ENCODE data around the gene PSKH1. TPM values are rescaled to one million over a fixed set of nuclear protein-coding genes. Genes with fewer than 3 reads are reported as not detected.

PSKH1 gene
- total RNA-seq, 1 donor from 2014 or later, result 19.5 TPM

DNA sequence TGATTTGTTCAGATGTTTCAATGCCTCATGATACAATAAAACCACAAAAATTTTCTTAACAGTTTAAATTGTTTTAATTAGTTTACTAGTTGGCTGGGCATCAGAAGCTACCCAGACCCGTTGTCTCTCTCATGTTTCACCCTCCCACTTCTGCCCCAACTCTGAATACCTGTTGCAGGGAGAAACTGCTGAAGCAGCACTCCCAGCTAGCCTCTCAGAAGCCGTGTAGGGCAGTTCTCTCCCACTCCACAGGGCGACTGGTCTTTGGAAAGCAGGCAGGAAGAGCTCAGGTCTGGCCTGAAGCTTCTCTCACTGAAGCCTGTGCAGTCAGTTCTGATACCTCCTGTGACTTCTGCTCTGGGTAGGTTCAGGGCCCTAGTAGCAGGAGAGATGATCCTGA, 21.8 kb upstream of the PSKH1 start:
- intact Hi-C loops (cut with micrococcal nuclease), result no loop called here
- H3K27ac ChIP-seq (replicated peaks), result no peak overlapping the region
- H3K36me3 ChIP-seq, result peaks cover 61% of the 10 kb centered on the region
- peaks cover 39% of the 10 kb centered on the region for H3K4me1 ChIP-seq
- no peak for DNase-seq
- no peak overlapping the region for H3K4me3 ChIP-seq
- TF ChIP-seq, protein P1, sequence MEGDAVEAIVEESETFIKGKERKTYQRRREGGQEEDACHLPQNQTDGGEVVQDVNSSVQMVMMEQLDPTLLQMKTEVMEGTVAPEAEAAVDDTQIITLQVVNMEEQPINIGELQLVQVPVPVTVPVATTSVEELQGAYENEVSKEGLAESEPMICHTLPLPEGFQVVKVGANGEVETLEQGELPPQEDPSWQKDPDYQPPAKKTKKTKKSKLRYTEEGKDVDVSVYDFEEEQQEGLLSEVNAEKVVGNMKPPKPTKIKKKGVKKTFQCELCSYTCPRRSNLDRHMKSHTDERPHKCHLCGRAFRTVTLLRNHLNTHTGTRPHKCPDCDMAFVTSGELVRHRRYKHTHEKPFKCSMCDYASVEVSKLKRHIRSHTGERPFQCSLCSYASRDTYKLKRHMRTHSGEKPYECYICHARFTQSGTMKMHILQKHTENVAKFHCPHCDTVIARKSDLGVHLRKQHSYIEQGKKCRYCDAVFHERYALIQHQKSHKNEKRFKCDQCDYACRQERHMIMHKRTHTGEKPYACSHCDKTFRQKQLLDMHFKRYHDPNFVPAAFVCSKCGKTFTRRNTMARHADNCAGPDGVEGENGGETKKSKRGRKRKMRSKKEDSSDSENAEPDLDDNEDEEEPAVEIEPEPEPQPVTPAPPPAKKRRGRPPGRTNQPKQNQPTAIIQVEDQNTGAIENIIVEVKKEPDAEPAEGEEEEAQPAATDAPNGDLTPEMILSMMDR (IDR thresholded peaks at IDR 0.05; ENCODE audit: borderline replicate concordance), result no peak
- H3K9me3 ChIP-seq (replicated peaks), result no peaks in the 10 kb centered on the region
- no peaks in the 10 kb centered on the region for H3K27me3 ChIP-seq (ENCODE audit: low read depth)

DNA sequence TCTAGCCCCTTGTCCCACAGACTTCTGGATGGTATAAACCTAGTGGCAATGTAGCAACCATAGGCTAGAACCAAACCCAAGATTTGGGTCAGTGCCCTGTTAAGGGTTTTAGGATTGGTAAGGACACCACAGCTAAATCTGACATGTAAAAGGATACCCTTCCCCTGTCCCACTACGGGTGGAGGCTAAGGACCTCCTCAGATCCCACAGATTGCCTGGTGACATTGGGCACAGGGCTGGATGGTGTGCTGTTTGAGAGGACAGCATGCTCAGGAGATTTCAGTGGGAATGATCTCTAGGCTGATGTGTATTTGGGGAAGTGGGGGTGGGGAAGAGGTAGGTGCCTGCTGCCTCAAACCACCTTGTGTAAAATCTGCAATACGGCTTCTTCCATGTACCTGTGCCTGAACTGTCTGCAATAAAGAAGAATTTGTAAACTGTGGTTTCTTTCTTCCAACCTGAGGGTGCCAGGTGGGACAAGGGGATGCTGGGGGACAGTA, 20.9 kb upstream of the PSKH1 start:
- Histone ChIP-seq H3K9me3 (replicated peaks) (no peaks in the 10 kb centered on the region), H3K27ac (replicated peaks) (peak overlapping the region; percentile 90), H3K36me3 (peaks cover 61% of the 10 kb centered on the region), H3K27me3 (ENCODE audit: low read depth) (no peaks in the 10 kb centered on the region), H3K4me1 (peaks cover 43% of the 10 kb centered on the region), H3K4me3 (peak overlapping the region; percentile 98)
- DNase-seq, result no peak
- TF ChIP-seq, protein P1 (IDR thresholded peaks at IDR 0.05; ENCODE audit: borderline replicate concordance), result no peak
- intact Hi-C loops (cut with micrococcal nuclease), result no loop called here

DNA sequence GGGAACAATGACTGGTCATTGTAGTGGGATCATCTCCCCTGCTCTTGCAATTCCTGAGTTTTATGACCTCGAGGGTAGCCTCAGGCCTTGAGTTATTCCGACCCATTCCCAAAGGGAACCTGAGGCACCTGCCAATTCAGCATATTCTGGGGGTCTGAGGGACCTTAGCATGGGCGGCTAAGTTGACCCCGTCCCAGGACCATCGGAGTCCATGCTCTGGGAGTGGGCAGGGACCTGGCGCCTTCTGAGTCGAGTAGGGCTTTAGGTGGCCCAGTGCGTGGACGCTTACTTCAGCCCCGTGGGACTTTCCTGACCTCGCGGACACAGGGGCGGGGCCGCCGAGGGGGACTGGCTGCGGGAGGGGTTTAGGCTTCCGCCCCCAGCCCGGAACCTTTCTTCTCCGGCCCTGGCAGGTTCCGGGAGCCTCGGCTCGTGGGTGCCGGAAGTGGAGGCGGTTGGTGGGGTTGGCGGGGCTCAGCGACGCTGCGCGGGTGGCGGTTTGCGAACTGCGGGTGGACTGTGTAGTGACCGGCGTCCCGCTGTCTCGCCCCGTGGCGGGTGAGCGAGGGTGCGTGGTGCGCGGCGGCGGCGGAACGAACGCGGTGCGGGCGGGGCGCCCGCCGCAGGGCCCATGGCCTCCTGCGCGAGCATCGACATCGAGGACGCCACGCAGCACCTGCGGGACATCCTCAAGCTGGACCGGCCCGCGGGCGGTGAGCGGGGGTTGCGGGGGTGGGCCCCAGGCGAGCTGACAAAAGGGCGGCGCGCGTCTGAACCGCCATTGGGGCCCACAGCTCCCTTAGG, 20.2 kb upstream of the PSKH1 start, which contains the start of gene EDC4:
Gene EDC4 (plus strand): TSS at position 422 of the 804 bp plus-strand sequence. CDS start 210 bp downstream, at position 632.
- Histone ChIP-seq H3K9me3 (replicated peaks) (no peaks in the 10 kb centered on the region), H3K4me3 (peak within 1 kb of the TSS; percentile 98), H3K4me1 (peaks cover 43% of the 10 kb centered on the region), H3K27ac (replicated peaks) (peak within 1 kb of the TSS; percentile 90), H3K27me3 (ENCODE audit: low read depth) (no peaks in the 10 kb centered on the region), H3K36me3 (peaks cover 62% of the 10 kb centered on the region)
- TF ChIP-seq, protein P1 (IDR thresholded peaks at IDR 0.05; ENCODE audit: borderline replicate concordance), result no peak
- intact Hi-C loops (cut with micrococcal nuclease), result no loop called here
- DNase-seq, result peak; percentile 88

DNA sequence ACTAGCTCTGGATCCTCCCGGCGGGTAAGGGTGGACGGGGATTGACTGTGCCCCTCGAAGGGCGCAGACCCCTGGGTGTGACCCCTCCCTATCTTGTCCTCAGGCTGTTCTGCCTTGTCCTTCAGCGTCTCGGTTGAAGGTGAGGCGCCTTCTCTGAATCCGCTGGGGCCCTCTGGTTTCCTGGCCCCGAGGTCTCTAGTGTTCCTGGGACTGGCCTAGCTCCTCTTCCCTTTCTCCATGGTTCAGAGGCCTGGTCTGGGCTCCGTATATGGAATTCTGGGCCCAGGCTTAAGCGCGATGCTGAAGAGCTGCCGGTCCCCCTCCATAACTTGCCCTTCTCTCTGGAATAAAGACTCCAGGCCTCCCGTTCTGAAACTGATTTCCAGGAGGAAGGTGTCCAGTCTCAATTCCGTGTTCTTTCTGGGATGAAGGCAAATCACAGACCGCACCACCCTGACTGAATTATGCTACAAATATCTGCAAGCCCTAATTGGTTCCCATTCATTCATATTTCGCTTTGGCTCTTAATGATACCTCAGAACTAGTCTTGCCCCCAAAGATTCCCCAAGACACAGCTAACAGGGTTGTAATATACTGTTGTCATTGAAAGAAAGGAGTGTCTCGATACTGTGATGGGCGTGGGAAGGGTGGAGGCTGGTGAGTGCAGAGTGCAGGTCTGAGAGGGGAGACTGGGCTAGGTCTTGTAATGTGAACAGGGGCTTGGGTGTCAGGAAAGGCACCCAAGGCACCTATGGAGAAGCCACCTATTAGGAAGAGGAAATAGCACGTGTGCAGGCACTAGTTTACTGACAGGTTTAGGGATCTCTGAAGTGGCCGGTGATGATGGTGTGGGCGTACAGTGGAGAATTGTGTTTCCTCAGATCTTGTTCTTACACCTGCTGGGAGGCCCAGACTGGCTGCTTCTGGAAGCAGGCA, 19.4 kb upstream of the PSKH1 start:
- intact Hi-C loops (cut with micrococcal nuclease), result no loop called here
- H3K4me1 ChIP-seq, result peaks cover 43% of the 10 kb centered on the region
- H3K27me3 ChIP-seq (ENCODE audit: low read depth), result no peaks in the 10 kb centered on the region
- no peaks in the 10 kb centered on the region for H3K9me3 ChIP-seq (replicated peaks)
- peak overlapping the region; percentile 90 for H3K27ac ChIP-seq (replicated peaks)
- H3K36me3 ChIP-seq, result peaks cover 62% of the 10 kb centered on the region
- TF ChIP-seq, protein P1 (IDR thresholded peaks at IDR 0.05; ENCODE audit: borderline replicate concordance), result no peak
- H3K4me3 ChIP-seq, result peak overlapping the region; percentile 98
- no peak for DNase-seq

DNA sequence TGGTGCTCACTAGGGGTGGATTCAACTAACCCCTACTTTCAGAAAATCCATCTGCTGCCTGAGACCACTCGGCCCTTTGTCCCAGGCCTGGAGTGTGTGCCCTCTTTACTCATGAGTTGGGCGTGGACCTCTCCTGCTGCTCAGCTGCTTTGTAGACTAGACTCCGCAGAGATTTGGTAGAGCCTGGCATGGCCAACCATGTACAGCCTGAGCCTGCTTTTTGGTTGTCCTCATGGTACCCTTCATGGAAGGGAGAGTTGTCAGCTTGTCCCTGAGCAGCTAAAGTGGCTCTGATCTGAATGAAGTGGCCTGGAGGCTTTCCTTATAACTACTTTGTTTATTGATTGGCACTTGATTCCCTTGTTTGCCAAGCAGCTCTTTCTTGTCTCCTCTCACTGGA, 18.7 kb upstream of the PSKH1 start:
- TF ChIP-seq, protein P1 (IDR thresholded peaks at IDR 0.05; ENCODE audit: borderline replicate concordance), result no peak
- Histone ChIP-seq H3K9me3 (replicated peaks) (no peaks in the 10 kb centered on the region), H3K4me3 (peak overlapping the region; percentile 98), H3K27ac (replicated peaks) (no peak overlapping the region), H3K36me3 (peaks cover 63% of the 10 kb centered on the region), H3K27me3 (ENCODE audit: low read depth) (no peaks in the 10 kb centered on the region), H3K4me1 (peaks cover 43% of the 10 kb centered on the region)
- no peak for DNase-seq
- intact Hi-C loops (cut with micrococcal nuclease), result no loop called here
